HEK293 (cell line): ENCODE data around the gene MIA2.

Experiments used
- CTCF ChIP-seq: fragments of 450-650 bp; formaldehyde crosslinking; IDR thresholded peaks from 2 replicates; pipeline ENCODE4 v1.5.1; 2016; ENCODE audit warnings: missing biosample characterization, missing genetic modification characterization
- KLF10 ChIP-seq: fragments of 450-650 bp; IDR thresholded peaks from 2 replicates; pipeline ENCODE4 v1.5.1; 2018; ENCODE audit warnings: missing biosample characterization, mild to moderate bottlenecking, missing genetic modification characterization
- MYNN ChIP-seq: fragments of 450-650 bp; formaldehyde crosslinking; IDR thresholded peaks from 2 replicates; pipeline ENCODE4 v1.5.1; 2016; ENCODE audit warnings: missing biosample characterization, missing genetic modification characterization, borderline replicate concordance
- MZF1 ChIP-seq: fragments of 450-650 bp; formaldehyde crosslinking; IDR thresholded peaks from 2 replicates; pipeline ENCODE4 v1.5.1; 2017; ENCODE audit warnings: missing biosample characterization, missing genetic modification characterization, borderline replicate concordance
- PRDM1 ChIP-seq: fragments of 450-650 bp; formaldehyde crosslinking; IDR thresholded peaks from 2 replicates; pipeline ENCODE4; 2016; ENCODE audit warnings: missing biosample characterization, missing genetic modification characterization
- ZNF221 ChIP-seq: fragments of 450-650 bp; formaldehyde crosslinking; IDR thresholded peaks from 2 replicates; pipeline ENCODE4 v1.5.1; 2017; ENCODE audit warnings: missing biosample characterization, missing genetic modification characterization, borderline replicate concordance
- ZNF335 ChIP-seq: fragments of 450-650 bp; formaldehyde crosslinking; conservative IDR thresholded peaks from 2 replicates; pipeline ENCODE4 v1.5.1; 2016; ENCODE audit warnings: missing biosample characterization, missing genetic modification characterization
- ZNF350 ChIP-seq: fragments of 450-650 bp; formaldehyde crosslinking; IDR thresholded peaks from 2 replicates; pipeline ENCODE4 v1.5.0; 2017; ENCODE audit warnings: missing biosample characterization, mild to moderate bottlenecking, missing genetic modification characterization

GRCh38 chr14:39232554-39233415, 930 bp upstream of the MIA2 start:
- TF ChIP-seq ZNF350 (no peak), PRDM1 (tag by site-specific recombination) (no peak), KLF10 (no peak), ZNF221 (no peak), CTCF (tag by site-specific recombination) (no peak), ZNF335 (tag by site-specific recombination) (no peak), MYNN (tag by site-specific recombination) (no peak), MZF1 (tag by site-specific recombination) (no peak)
